Measurements from ENCODE around the gene HIVEP1. TPM values are rescaled to one million over a fixed set of nuclear protein-coding genes. Genes with fewer than 3 reads are reported as not detected.
A peak's percentile ranks its signal among the peaks of the same experiment; 100 is the strongest.

HIVEP1 gene
- total RNA-seq, 1 donor from 2014 or later, result 22.8 TPM

GRCh38 chr6:12069891-12070529, 57.9 kb downstream of the HIVEP1 start:
- Histone ChIP-seq H3K4me1 (peaks cover 24% of the 10 kb centered on the region), H3K9me3 (no peaks in the 10 kb centered on the region), H3K36me3 (no peaks in the 10 kb centered on the region), H3K27ac (no peak overlapping the region), H3K4me3 (no peak overlapping the region), H3K27me3 (ENCODE audit: low read depth) (no peaks in the 10 kb centered on the region)
- intact Hi-C loops (cut with DNase I), result no loop called here
- no peak for ATAC-seq
- no peak for DNase-seq
- TF ChIP-seq CTCF (IDR thresholded peaks at IDR 0.05), result no peak

- peak in 1 of 2 donors; percentile 72 for ATAC-seq
- no peak for TF ChIP-seq CTCF (IDR thresholded peaks at IDR 0.05)
- intact Hi-C loops (cut with DNase I), result no loop called here
Measured at GRCh38 chr6:12071064-12071615, 59.0 kb downstream of the HIVEP1 start.

GRCh38 chr6:12075067-12075563, 63.0 kb downstream of the HIVEP1 start:
- no peak for ATAC-seq

More at GRCh38 chr6:12071064-12071615, 59.0 kb downstream of the HIVEP1 start:
- Histone ChIP-seq H3K27ac (no peak overlapping the region), H3K4me1 (peaks cover 19% of the 10 kb centered on the region), H3K9me3 (no peaks in the 10 kb centered on the region), H3K36me3 (no peaks in the 10 kb centered on the region), H3K27me3 (ENCODE audit: low read depth) (no peaks in the 10 kb centered on the region), H3K4me3 (no peak overlapping the region)
- DNase-seq, result no peak

GRCh38 chr6:12077021-12077710, 65.1 kb downstream of the HIVEP1 start:
- H3K36me3 ChIP-seq, result no peaks in the 10 kb centered on the region
- TF ChIP-seq CTCF (IDR thresholded peaks at IDR 0.05), result no peak
- ATAC-seq (no peak), DNase-seq (no peak)
- H3K4me1 ChIP-seq, result no peaks in the 10 kb centered on the region
- H3K27me3 ChIP-seq (ENCODE audit: low read depth), result no peaks in the 10 kb centered on the region
- H3K4me3 ChIP-seq, result no peak overlapping the region
- H3K27ac ChIP-seq, result no peak overlapping the region
- intact Hi-C loops (cut with DNase I), result no loop called here
- H3K9me3 ChIP-seq, result no peaks in the 10 kb centered on the region

More at GRCh38 chr6:12075067-12075563, 63.0 kb downstream of the HIVEP1 start:
- Histone ChIP-seq H3K4me3 (no peak overlapping the region), H3K27ac (no peak overlapping the region), H3K36me3 (no peaks in the 10 kb centered on the region), H3K27me3 (ENCODE audit: low read depth) (no peaks in the 10 kb centered on the region), H3K9me3 (no peaks in the 10 kb centered on the region), H3K4me1 (peaks cover 12% of the 10 kb centered on the region)
- intact Hi-C loops (cut with DNase I), result no loop called here
- peak; percentile 36 for TF ChIP-seq CTCF (IDR thresholded peaks at IDR 0.05)
- DNase-seq, result no peak

GRCh38 chr6:12078014-12078413, 65.9 kb downstream of the HIVEP1 start:
- intact Hi-C loops (cut with DNase I), result no loop called here
- Histone ChIP-seq H3K4me3 (no peak overlapping the region), H3K27ac (no peak overlapping the region), H3K9me3 (no peaks in the 10 kb centered on the region), H3K27me3 (ENCODE audit: low read depth) (no peaks in the 10 kb centered on the region), H3K36me3 (no peaks in the 10 kb centered on the region), H3K4me1 (no peaks in the 10 kb centered on the region)
- DNase-seq (no peak), ATAC-seq (no peak)
- TF ChIP-seq CTCF (IDR thresholded peaks at IDR 0.05), result no peak

All from lower lobe of right lung (tissue), 2 donors.